CD14-positive monocyte (primary cell): ENCODE measurements around the gene FGD3. TPM values are rescaled to one million over a fixed set of nuclear protein-coding genes. Genes with fewer than 3 reads are reported as not detected.

ENCODE experiments used
- DNase-seq, 3 donors: peaks; one replicate each; pipeline ENCODE4 v3.0.0-alpha.2; 2011 to 2022
- H2AFZ ChIP-seq: 2 replicates; pipeline ENCODE4 v1.6.0; 2012; ENCODE audit warnings: mild to moderate bottlenecking, low read depth, low read length, inconsistent platforms; ENCODE audit not compliant: insufficient read depth, poor library complexity, severe bottlenecking
- H3K27ac ChIP-seq, 2 donors: 1 replicate in 1 of 2; 2 replicates in 1 of 2; pipeline ENCODE4 v1.5.1; 2012 to 2013; ENCODE audit warnings: low read length in 2 of 2, control low read depth in 1 of 2, inconsistent platforms in 1 of 2, low read depth in 1 of 2, mild to moderate bottlenecking in 1 of 2
- H3K27me3 ChIP-seq, 2 donors: one replicate each; pipeline versions ENCODE4 v1.6.0 to v1.6.1; 2011 to 2013; ENCODE audit warnings: low read length in 2 of 2; ENCODE audit not compliant: control insufficient read depth in 2 of 2, insufficient read depth in 2 of 2
- H3K36me3 ChIP-seq, 2 donors: replicated peaks in 1 of 2; 1 replicate in 1 of 2; 2 replicates in 1 of 2; pipeline versions ENCODE4 v1.5.1 to v1.6.1; 2012 to 2013; ENCODE audit warnings: low read length in 2 of 2, control low read depth in 1 of 2, inconsistent platforms in 1 of 2, mild to moderate bottlenecking in 1 of 2; ENCODE audit not compliant: insufficient read depth in 2 of 2, control insufficient read depth in 1 of 2
- H3K4me1 ChIP-seq, 2 donors: 1 replicate in 1 of 2; 2 replicates in 1 of 2; pipeline versions ENCODE4 v1.5.1 to v1.6.1; 2012 to 2013; ENCODE audit warnings: low read length in 2 of 2, control low read depth in 1 of 2, inconsistent platforms in 1 of 2, mild to moderate bottlenecking in 1 of 2, moderate library complexity in 1 of 2; ENCODE audit not compliant: insufficient read depth in 2 of 2, control insufficient read depth in 1 of 2
- H3K4me2 ChIP-seq: replicated peaks from 2 replicates; pipeline ENCODE3; 2012; ENCODE audit warnings: low read length, moderate library complexity, mild to moderate bottlenecking; ENCODE audit not compliant: poor library complexity, severe bottlenecking; ENCODE audit errors: extremely low read depth
- H3K4me3 ChIP-seq, 3 experiments: fragments of 200-600 bp in 1 of 3; sonication (generic) in 1 of 3; replicated peaks in 1 of 3; 1 replicate in 2 of 3; 2 replicates in 1 of 3; pipeline ENCODE4 v1.5.1; 2011 to 2013; ENCODE audit warnings: low read length in 3 of 3, mild to moderate bottlenecking in 3 of 3, control low read depth in 2 of 3, low read depth in 2 of 3, inconsistent platforms in 1 of 3, moderate library complexity in 1 of 3
- H3K79me2 ChIP-seq: 2 replicates; pipeline ENCODE4 v1.6.0; 2012; ENCODE audit warnings: mild to moderate bottlenecking, control low read depth, inconsistent platforms, low read length, moderate library complexity; ENCODE audit not compliant: insufficient read depth
- H3K9ac ChIP-seq: 2 replicates; pipeline ENCODE4 v1.6.0; 2017; ENCODE audit warnings: low read length, mild to moderate bottlenecking; ENCODE audit not compliant: insufficient read depth, poor library complexity, severe bottlenecking
- H3K9me3 ChIP-seq, 2 donors: replicated peaks in 1 of 2; 1 replicate in 1 of 2; 2 replicates in 1 of 2; pipeline versions ENCODE4 v1.5.1 to v1.6.1; 2012 to 2013; ENCODE audit warnings: low read length in 2 of 2, control low read depth in 1 of 2; ENCODE audit not compliant: control insufficient read depth in 1 of 2, insufficient read depth in 1 of 2
- H4K20me1 ChIP-seq: 2 replicates; pipeline ENCODE4 v1.6.0; 2012; ENCODE audit warnings: mild to moderate bottlenecking, low read length, control low read depth, moderate library complexity; ENCODE audit not compliant: insufficient read depth
- H3K27ac Mint-ChIP-seq, 7 donors: one replicate each; pipeline ENCODE4 v1.8.0; 2020; ENCODE audit warnings: mild to moderate bottlenecking in 7 of 7, mixed read lengths in 7 of 7, moderate library complexity in 6 of 7, inconsistent platforms in 2 of 7
- H3K27me3 Mint-ChIP-seq, 3 donors: one replicate each; pipeline ENCODE4 v1.8.0; 2021 to 2022; ENCODE audit warnings: low read depth in 3 of 3, mild to moderate bottlenecking in 3 of 3, mixed read lengths in 3 of 3, moderate library complexity in 3 of 3, inconsistent platforms in 1 of 3
- H3K36me3 Mint-ChIP-seq, 2 donors: one replicate each; pipeline ENCODE4 v1.8.0; 2020; ENCODE audit warnings: mixed read lengths in 2 of 2, inconsistent platforms in 1 of 2, mild to moderate bottlenecking in 1 of 2
- H3K4me1 Mint-ChIP-seq: one replicate; pipeline ENCODE4 v1.8.0; 2020; ENCODE audit warnings: mild to moderate bottlenecking, mixed read lengths
- H3K4me3 Mint-ChIP-seq, 2 donors: one replicate each; pipeline ENCODE4 v1.8.0; 2020; ENCODE audit warnings: mild to moderate bottlenecking in 2 of 2, mixed read lengths in 2 of 2, moderate library complexity in 1 of 2
- H3K9me3 Mint-ChIP-seq, 7 donors: one replicate each; pipeline ENCODE4 v1.8.0; 2020 to 2022; ENCODE audit warnings: mixed read lengths in 7 of 7, mild to moderate bottlenecking in 6 of 7, moderate library complexity in 6 of 7, inconsistent platforms in 2 of 7
- WGBS: methylation state at CpG from one replicate; pipeline ENCODE4 v1.1.5; 2013; ENCODE audit warnings: missing lambda C conversion rate; ENCODE audit not compliant: insufficient coverage; 5-methylcytosine and 5-hydroxymethylcytosine counted together
- intact Hi-C, 2 donors: fragments of 100-400 bp; cut with micrococcal nuclease; formaldehyde crosslinking; loops; one replicate each; pipeline versions ENCODE4 v1.15.0 to v1.15.1; 2023
- polyA plus RNA-seq, 3 donors: library from polyadenylated mRNA; depleted of rRNA in 1 of 3; unstranded in 2 of 3; stranded (reverse) in 1 of 3; fragments of 300-500 nt in 2 of 3; fragments of >200 nt in 1 of 3; fragmentation: Illumina TruSeq in 2 of 3; gene quantifications; 1 replicate in 2 of 3; 2 replicates in 1 of 3; pipeline ENCODE4 v1.2.3, GENCODE V29; 2012 to 2021
- TF ChIP-seq, protein P1 (sequence below): fragments of 200-600 bp; IDR thresholded peaks from one replicate; pipeline ENCODE4 v1.8.0; 2022; ENCODE audit warnings: antibody characterized with exemption, mild to moderate bottlenecking

The FGD3 gene
- polyA plus RNA-seq, 3 donors: 32.4 to 120 (median 56.2) TPM

DNA sequence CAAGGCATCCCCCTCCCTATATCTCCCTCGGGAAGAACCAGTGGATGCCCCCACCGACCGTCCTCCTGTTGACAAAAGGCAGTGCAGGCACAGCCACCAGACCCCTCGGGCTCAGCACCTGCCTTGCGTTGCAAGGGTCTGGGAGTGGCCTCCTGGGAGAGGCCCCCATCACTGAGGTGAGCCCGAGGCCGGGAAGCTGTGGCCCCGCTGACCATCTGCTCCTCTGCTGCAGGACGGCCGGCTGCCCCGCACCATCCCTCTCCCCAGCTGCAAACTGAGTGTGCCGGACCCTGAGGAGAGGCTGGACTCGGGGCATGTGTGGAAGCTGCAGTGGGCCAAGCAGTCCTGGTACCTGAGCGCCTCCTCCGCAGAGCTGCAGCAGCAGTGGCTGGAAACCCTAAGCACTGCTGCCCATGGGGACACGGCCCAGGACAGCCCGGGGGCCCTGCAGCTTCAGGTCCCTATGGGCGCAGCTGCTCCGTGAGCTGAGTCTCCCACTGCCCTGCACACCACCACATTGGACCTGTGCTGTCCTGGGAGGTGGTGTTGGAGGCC lies 87.9 kb downstream of the FGD3 start:
- Histone ChIP-seq H3K4me2 (no peak overlapping the region), H3K27ac (peak overlapping the region in 1 of 2 donors; percentile 79), H3K4me1 (peaks cover 88 to 100% of the 10 kb centered on the region in 2 donors), H3K4me3 (no peak overlapping the region), H3K9me3 (no peaks in the 10 kb centered on the region), H2AFZ (no peak overlapping the region), H3K36me3 (peaks cover 52 to 61% of the 10 kb centered on the region in 2 donors), H3K27me3 (no peaks in the 10 kb centered on the region), H4K20me1 (peaks cover 16% of the 10 kb centered on the region), H3K9ac (no peak overlapping the region), H3K79me2 (peaks cover 39% of the 10 kb centered on the region)
- Mint-ChIP-seq H3K9me3 (peaks cover 0 to 3% (median 0%) of the 10 kb centered on the region in 7 donors), H3K27me3 (no peaks in the 10 kb centered on the region), H3K4me1 (peaks cover 91% of the 10 kb centered on the region), H3K36me3 (peaks cover 48 to 70% of the 10 kb centered on the region in 2 donors), H3K4me3 (no peak overlapping the region), H3K27ac (peak overlapping the region in 3 of 7 donors; percentile 30 to 45 (median 42))
- intact Hi-C loops: loop anchor here in 1 of 2 donors (5.0 kb wide), 1 partner anchor 57 kb away; no protein-coding TSS in a partner anchor
- WGBS: 99% methylated on average over 14 of the region's 19 CpGs
- no peak for DNase-seq
- TF ChIP-seq, protein P1, sequence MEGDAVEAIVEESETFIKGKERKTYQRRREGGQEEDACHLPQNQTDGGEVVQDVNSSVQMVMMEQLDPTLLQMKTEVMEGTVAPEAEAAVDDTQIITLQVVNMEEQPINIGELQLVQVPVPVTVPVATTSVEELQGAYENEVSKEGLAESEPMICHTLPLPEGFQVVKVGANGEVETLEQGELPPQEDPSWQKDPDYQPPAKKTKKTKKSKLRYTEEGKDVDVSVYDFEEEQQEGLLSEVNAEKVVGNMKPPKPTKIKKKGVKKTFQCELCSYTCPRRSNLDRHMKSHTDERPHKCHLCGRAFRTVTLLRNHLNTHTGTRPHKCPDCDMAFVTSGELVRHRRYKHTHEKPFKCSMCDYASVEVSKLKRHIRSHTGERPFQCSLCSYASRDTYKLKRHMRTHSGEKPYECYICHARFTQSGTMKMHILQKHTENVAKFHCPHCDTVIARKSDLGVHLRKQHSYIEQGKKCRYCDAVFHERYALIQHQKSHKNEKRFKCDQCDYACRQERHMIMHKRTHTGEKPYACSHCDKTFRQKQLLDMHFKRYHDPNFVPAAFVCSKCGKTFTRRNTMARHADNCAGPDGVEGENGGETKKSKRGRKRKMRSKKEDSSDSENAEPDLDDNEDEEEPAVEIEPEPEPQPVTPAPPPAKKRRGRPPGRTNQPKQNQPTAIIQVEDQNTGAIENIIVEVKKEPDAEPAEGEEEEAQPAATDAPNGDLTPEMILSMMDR: no peak

DNA sequence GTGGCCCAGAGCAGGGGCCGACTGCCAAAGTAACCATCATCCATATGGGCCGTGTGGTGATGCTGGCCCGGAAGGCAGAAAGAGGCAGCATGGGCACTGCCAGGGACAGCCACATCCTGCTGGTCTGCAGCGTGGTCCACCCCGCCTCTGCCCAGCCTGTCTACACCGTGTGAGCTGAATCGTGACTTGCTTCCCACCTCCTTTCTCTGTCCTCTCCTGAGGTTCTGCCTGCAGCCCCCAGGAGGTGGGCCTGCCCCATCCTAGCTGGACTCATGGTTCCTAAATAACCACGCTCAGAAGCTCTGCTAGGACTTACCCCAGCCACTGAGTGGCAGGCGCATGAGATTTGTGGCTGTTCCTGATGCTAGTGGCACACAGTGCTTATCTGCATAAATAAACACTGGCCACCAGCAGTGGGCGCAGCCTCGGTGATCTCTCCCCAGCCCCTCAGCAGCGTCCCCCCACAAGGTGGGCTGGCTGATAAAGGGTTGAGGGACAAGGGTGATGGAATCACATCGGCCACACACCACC lies 88.6 kb downstream of the FGD3 start:
- H3K27ac Mint-ChIP-seq: peak overlapping the region in 5 of 7 donors; percentile 35 to 86 (median 58)
- no peak overlapping the region for H3K4me3 ChIP-seq
- 94% methylated on average over 10 of the region's 13 CpGs for WGBS
- TF ChIP-seq, protein P1: no peak
- peak overlapping the region in 1 of 2 donors; percentile 79 for H3K27ac ChIP-seq
- peaks cover 33% of the 10 kb centered on the region for H3K79me2 ChIP-seq
- peaks cover 46 to 54% of the 10 kb centered on the region in 2 donors for H3K36me3 ChIP-seq
- no peak overlapping the region for H3K4me3 Mint-ChIP-seq
- peaks cover 93% of the 10 kb centered on the region for H3K4me1 Mint-ChIP-seq
- H3K36me3 Mint-ChIP-seq: peaks cover 43 to 63% of the 10 kb centered on the region in 2 donors
- H4K20me1 ChIP-seq: peaks cover 16% of the 10 kb centered on the region
- H3K4me1 ChIP-seq: peaks cover 88 to 100% of the 10 kb centered on the region in 2 donors
- no peaks in the 10 kb centered on the region for H3K27me3 ChIP-seq
- no peaks in the 10 kb centered on the region for H3K27me3 Mint-ChIP-seq
- no peak overlapping the region for H2AFZ ChIP-seq
- H3K4me2 ChIP-seq: no peak overlapping the region
- DNase-seq: no peak
- peaks cover 0 to 3% of the 10 kb centered on the region in 2 donors for H3K9me3 ChIP-seq
- H3K9ac ChIP-seq: no peak overlapping the region
- intact Hi-C loops: loop anchor here in 1 of 2 donors (5.0 kb wide), 1 partner anchor 56 kb away; no protein-coding TSS in a partner anchor
- H3K9me3 Mint-ChIP-seq: no peaks in the 10 kb centered on the region
